Neural progenitor cell (in vitro differentiated cells): ENCODE data around the gene CNTNAP4. TPM values are rescaled to one million over a fixed set of nuclear protein-coding genes. Genes with fewer than 3 reads are reported as not detected.

Source experiments
- DNase-seq: peaks from one replicate; pipeline ENCODE4 v3.0.0-alpha.2; 2016; ENCODE audit warnings: low spot score
- H2AFZ ChIP-seq: fragments of 200-600 bp; sonication (generic); replicated peaks from 2 replicates; pipeline ENCODE4 v1.6.1; 2016; ENCODE audit warnings: antibody characterized with exemption
- H3F3A ChIP-seq: fragments of 200-600 bp; sonication (generic); 2 replicates; pipeline ENCODE4 v1.6.1; 2016; ENCODE audit warnings: antibody characterized with exemption, low read depth
- H3K27ac ChIP-seq: fragments of 200-600 bp; sonication (generic); 2 replicates; pipeline ENCODE4 v1.5.1; 2016; ENCODE audit warnings: mild to moderate bottlenecking
- H3K27me3 ChIP-seq: fragments of 200-600 bp; sonication (generic); 2 replicates; pipeline ENCODE4 v1.6.1; 2016; ENCODE audit warnings: mild to moderate bottlenecking, moderate library complexity
- H3K36me3 ChIP-seq: fragments of 200-600 bp; sonication (generic); 2 replicates; pipeline ENCODE4 v1.5.1; 2016
- H3K4me1 ChIP-seq: fragments of 200-600 bp; sonication (generic); 2 replicates; pipeline ENCODE4 v1.6.1; 2016; ENCODE audit warnings: mixed run types
- H3K4me2 ChIP-seq: fragments of 200-600 bp; sonication (generic); 2 replicates; pipeline ENCODE4 v1.6.1; 2016
- H3K4me3 ChIP-seq: fragments of 200-600 bp; sonication (generic); 2 replicates; pipeline ENCODE4 v1.5.1; 2016
- H3K79me2 ChIP-seq: fragments of 200-600 bp; sonication (generic); 2 replicates; pipeline ENCODE4 v1.6.1; 2016; ENCODE audit warnings: low read depth
- H3K9ac ChIP-seq: fragments of 200-600 bp; sonication (generic); 2 replicates; pipeline ENCODE4 v1.6.1; 2016
- H3K9me3 ChIP-seq: fragments of 200-600 bp; sonication (generic); 2 replicates; pipeline ENCODE4 v1.5.1; 2016; ENCODE audit warnings: low read depth
- H4K20me1 ChIP-seq: fragments of 200-600 bp; sonication (generic); 2 replicates; pipeline ENCODE4 v1.6.1; 2016; ENCODE audit warnings: low read depth
- H3K27ac Mint-ChIP-seq: 3 replicates; pipeline ENCODE4 v1.8.0; 2021; ENCODE audit warnings: mixed read lengths
- H3K27me3 Mint-ChIP-seq: 2 replicates; pipeline ENCODE4 v1.8.0; 2022; ENCODE audit warnings: low read depth, mild to moderate bottlenecking, inconsistent platforms, moderate library complexity, mixed read lengths; ENCODE audit not compliant: insufficient read depth
- H3K36me3 Mint-ChIP-seq: 3 replicates; pipeline ENCODE4 v1.8.0; 2021; ENCODE audit warnings: mixed read lengths
- H3K4me1 Mint-ChIP-seq: 3 replicates; pipeline ENCODE4 v1.8.0; 2021; ENCODE audit warnings: mixed read lengths
- H3K4me3 Mint-ChIP-seq: 3 replicates; pipeline ENCODE4 v1.8.0; 2021; ENCODE audit warnings: mild to moderate bottlenecking, moderate library complexity, mixed read lengths
- H3K9me3 Mint-ChIP-seq: 3 replicates; pipeline ENCODE4 v1.8.0; 2020; ENCODE audit warnings: mixed read lengths
- EZH2 ChIP-seq: fragments of 200-600 bp; sonication (generic); IDR thresholded peaks from 2 replicates; pipeline ENCODE4 v1.6.1; 2017; ENCODE audit warnings: antibody characterized with exemption, mild to moderate bottlenecking, moderate library complexity
- EZH2phosphoT487 ChIP-seq: fragments of 200-600 bp; sonication (generic); IDR thresholded peaks from 2 replicates; pipeline ENCODE4 v1.6.1; 2017; ENCODE audit warnings: antibody characterized with exemption
- total RNA-seq: library from RNA; depleted of rRNA; stranded (reverse); fragments of >200 nt; gene quantifications from 2 replicates; pipeline ENCODE4 v1.2.3, GENCODE V29; 2015; ENCODE audit warnings: low replicate concordance
- TF ChIP-seq, protein P1 (sequence below): fragments of 200-600 bp; sonication (generic); IDR thresholded peaks from 2 replicates; pipeline ENCODE4 v1.5.1; 2017; ENCODE audit warnings: antibody characterized with exemption, mild to moderate bottlenecking

CNTNAP4 gene
- total RNA-seq, 1 donor from 2014 or later: 0.41 TPM

DNA sequence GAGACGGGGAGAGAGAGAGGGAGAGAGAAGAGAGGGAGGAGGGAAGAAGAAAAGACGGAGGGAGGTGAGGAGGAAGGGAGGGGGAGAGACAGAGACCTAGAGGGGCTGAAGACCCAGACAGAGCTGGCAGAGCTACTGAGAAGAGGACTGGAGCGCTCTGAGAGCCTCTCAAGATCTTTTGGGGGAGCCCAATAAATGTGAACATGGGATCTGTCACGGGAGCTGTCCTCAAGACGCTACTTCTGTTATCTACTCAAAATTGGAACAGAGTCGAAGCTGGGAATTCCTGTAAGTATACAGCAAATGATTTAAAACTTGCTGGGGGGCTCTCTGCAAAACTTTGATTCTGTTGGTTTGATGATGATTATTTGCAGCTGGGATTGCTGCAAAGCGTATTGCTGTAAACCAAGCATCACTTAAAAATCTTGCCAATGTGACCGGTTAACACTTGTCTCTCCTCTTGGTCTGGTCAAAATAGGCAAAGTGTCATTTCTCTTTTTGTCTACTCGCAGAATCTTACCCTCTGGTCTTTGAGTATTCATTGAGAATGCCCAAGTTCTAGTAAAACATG, 344 bp downstream of the CNTNAP4 start:
- H3K4me3 Mint-ChIP-seq: peak overlapping the region; percentile 82

DNA sequence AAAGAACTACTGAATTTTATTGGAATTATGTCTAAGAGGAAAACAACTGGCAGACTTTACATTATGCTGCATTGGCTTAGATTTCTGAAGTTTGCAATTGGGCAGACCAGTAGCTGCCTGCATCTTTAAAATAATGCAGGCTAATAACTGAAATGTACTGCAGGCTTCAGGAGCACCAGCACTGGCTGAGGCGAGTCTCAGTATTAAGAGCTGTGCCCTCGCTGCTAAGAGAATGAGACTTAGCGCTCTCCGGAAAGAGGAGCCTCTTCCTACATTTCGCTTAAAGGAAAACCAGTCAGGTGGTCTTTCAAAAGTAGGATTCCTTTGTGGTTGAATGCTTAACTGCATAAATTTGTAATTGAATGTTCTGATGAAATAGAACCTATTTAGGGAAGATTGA, 885 bp downstream of the CNTNAP4 start:
- no peaks in the 10 kb centered on the region for H4K20me1 ChIP-seq
- no peak overlapping the region for H3K27ac Mint-ChIP-seq
- H3K4me1 ChIP-seq: peaks cover 4% of the 10 kb centered on the region
- peaks cover 28% of the 10 kb centered on the region for H3K27me3 ChIP-seq
- peaks cover 10% of the 10 kb centered on the region for H3K4me1 Mint-ChIP-seq
- H3K36me3 ChIP-seq: no peaks in the 10 kb centered on the region
- H3K79me2 ChIP-seq: no peaks in the 10 kb centered on the region
- H3K4me3 Mint-ChIP-seq: no peak overlapping the region
- no peak overlapping the region for H3K4me2 ChIP-seq
- H3K9me3 Mint-ChIP-seq: no peaks in the 10 kb centered on the region
- no peak overlapping the region for H2AFZ ChIP-seq
- H3F3A ChIP-seq: peaks cover 5% of the 10 kb centered on the region
- H3K27me3 Mint-ChIP-seq: peaks cover 3% of the 10 kb centered on the region
- TF ChIP-seq EZH2 (no peak), EZH2phosphoT487 (no peak)
- TF ChIP-seq, protein P1, sequence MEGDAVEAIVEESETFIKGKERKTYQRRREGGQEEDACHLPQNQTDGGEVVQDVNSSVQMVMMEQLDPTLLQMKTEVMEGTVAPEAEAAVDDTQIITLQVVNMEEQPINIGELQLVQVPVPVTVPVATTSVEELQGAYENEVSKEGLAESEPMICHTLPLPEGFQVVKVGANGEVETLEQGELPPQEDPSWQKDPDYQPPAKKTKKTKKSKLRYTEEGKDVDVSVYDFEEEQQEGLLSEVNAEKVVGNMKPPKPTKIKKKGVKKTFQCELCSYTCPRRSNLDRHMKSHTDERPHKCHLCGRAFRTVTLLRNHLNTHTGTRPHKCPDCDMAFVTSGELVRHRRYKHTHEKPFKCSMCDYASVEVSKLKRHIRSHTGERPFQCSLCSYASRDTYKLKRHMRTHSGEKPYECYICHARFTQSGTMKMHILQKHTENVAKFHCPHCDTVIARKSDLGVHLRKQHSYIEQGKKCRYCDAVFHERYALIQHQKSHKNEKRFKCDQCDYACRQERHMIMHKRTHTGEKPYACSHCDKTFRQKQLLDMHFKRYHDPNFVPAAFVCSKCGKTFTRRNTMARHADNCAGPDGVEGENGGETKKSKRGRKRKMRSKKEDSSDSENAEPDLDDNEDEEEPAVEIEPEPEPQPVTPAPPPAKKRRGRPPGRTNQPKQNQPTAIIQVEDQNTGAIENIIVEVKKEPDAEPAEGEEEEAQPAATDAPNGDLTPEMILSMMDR: no peak
- no peak for DNase-seq
- no peak overlapping the region for H3K27ac ChIP-seq
- no peaks in the 10 kb centered on the region for H3K9me3 ChIP-seq
- no peaks in the 10 kb centered on the region for H3K36me3 Mint-ChIP-seq
- H3K4me3 ChIP-seq: no peak overlapping the region
- no peak overlapping the region for H3K9ac ChIP-seq

More for the DNA sequence above, 344 bp downstream of the CNTNAP4 start:
- H3K9me3 ChIP-seq: no peaks in the 10 kb centered on the region
- H3K79me2 ChIP-seq: no peaks in the 10 kb centered on the region
- Mint-ChIP-seq H3K27me3 (peaks cover 3% of the 10 kb centered on the region), H3K27ac (no peak overlapping the region), H3K4me1 (peaks cover 10% of the 10 kb centered on the region), H3K36me3 (no peaks in the 10 kb centered on the region), H3K9me3 (no peaks in the 10 kb centered on the region)
- peak overlapping the region; percentile 89 for H2AFZ ChIP-seq
- no peak overlapping the region for H3K9ac ChIP-seq
- peak overlapping the region; percentile 79 for H3K4me2 ChIP-seq
- peak overlapping the region; percentile 42 for H3K4me3 ChIP-seq
- no peak overlapping the region for H3K27ac ChIP-seq
- no peaks in the 10 kb centered on the region for H3K36me3 ChIP-seq
- no peak for DNase-seq
- no peaks in the 10 kb centered on the region for H4K20me1 ChIP-seq
- H3F3A ChIP-seq: peaks cover 5% of the 10 kb centered on the region
- H3K4me1 ChIP-seq: peaks cover 4% of the 10 kb centered on the region
- H3K27me3 ChIP-seq: peaks cover 28% of the 10 kb centered on the region
- TF ChIP-seq, protein P1: no peak
- TF ChIP-seq EZH2phosphoT487 (no peak), EZH2 (no peak)

DNA sequence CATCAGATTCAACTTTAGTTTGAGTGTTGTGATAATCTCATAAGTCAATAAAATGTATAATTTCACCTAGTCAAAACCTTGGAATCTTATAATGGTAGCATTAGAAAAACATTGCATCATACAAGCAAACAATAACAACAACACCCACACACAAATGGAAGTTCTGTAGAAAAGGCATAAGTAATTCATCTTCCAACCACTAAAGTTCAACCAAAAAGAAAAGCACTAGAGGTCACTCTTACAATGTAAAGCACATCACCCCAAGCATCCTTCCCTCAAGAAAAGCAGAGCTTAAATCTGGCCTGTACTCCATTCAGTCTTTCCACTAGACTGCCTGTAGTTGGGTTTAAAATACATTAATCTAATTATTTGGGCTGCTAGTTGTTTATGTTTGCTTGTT, 1.8 kb downstream of the CNTNAP4 start:
- H3F3A ChIP-seq: peaks cover 5% of the 10 kb centered on the region
- TF ChIP-seq EZH2phosphoT487: no peak
- TF ChIP-seq, protein P1: peak; percentile 56
- no peak for TF ChIP-seq EZH2
- no peaks in the 10 kb centered on the region for H3K79me2 ChIP-seq
- Mint-ChIP-seq H3K9me3 (no peaks in the 10 kb centered on the region), H3K4me3 (no peak overlapping the region), H3K27ac (no peak overlapping the region), H3K27me3 (peaks cover 3% of the 10 kb centered on the region), H3K4me1 (peaks cover 10% of the 10 kb centered on the region), H3K36me3 (no peaks in the 10 kb centered on the region)
- H3K4me1 ChIP-seq: peaks cover 4% of the 10 kb centered on the region
- no peaks in the 10 kb centered on the region for H3K36me3 ChIP-seq
- peak; percentile 55 for DNase-seq
- H3K4me2 ChIP-seq: no peak overlapping the region
- H2AFZ ChIP-seq: no peak overlapping the region
- H3K27ac ChIP-seq: no peak overlapping the region
- H4K20me1 ChIP-seq: no peaks in the 10 kb centered on the region
- H3K9me3 ChIP-seq: no peaks in the 10 kb centered on the region
- peaks cover 28% of the 10 kb centered on the region for H3K27me3 ChIP-seq
- no peak overlapping the region for H3K4me3 ChIP-seq
- no peak overlapping the region for H3K9ac ChIP-seq
